Measurements from ENCODE around the gene MPO.

The MPO gene

GRCh38 chr17:58276423-58276822 is 4.3 kb downstream of the MPO start:
- peaks cover 50% of the 10 kb centered on the region for H3K27me3 Mint-ChIP-seq
- no peak for ATAC-seq (replicated peaks; ENCODE audit: extremely low read depth, poor library complexity, severe bottlenecking)
- H3K4me1 Mint-ChIP-seq, result no peaks in the 10 kb centered on the region

DNA sequence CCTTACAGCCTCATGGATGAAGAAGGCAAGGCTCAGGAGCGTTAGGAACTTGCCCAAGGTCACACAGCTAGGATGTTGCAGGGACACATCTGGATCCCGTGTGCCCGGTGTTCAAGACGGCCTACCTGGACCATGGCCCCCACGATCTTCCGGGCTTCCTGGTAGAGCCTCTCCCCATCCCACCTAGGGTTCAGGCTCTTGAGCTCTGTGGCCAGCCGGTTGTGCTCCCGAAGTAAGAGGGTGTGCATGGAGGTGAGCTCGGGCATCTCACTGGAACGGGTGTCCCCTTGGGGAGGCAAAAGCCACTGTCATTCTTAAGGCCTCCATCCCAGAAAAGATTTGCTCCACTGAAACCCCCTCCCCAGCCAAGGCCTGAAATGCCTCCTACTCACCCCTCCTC is 5.3 kb downstream of the MPO start:
- Mint-ChIP-seq H3K9me3 (no peaks in the 10 kb centered on the region), H3K36me3 (ENCODE audit: insufficient read depth) (no peaks in the 10 kb centered on the region), H3K4me3 (no peak overlapping the region), H3K27ac (ENCODE audit: low read depth) (no peak overlapping the region), H3K27me3 (peaks cover 49% of the 10 kb centered on the region), H3K4me1 (no peaks in the 10 kb centered on the region)
- DNase-seq (ENCODE audit: low spot score in 2 of 2) (no peak), ATAC-seq (replicated peaks; ENCODE audit: extremely low read depth, poor library complexity, severe bottlenecking) (no peak)

More at GRCh38 chr17:58276423-58276822, 4.3 kb downstream of the MPO start:
- H3K4me3 Mint-ChIP-seq, result no peak overlapping the region
- H3K36me3 Mint-ChIP-seq (ENCODE audit: insufficient read depth), result no peaks in the 10 kb centered on the region
- no peak overlapping the region for H3K27ac Mint-ChIP-seq (ENCODE audit: low read depth)
- H3K9me3 Mint-ChIP-seq, result no peaks in the 10 kb centered on the region
- no peak for DNase-seq (ENCODE audit: low spot score in 2 of 2)

DNA sequence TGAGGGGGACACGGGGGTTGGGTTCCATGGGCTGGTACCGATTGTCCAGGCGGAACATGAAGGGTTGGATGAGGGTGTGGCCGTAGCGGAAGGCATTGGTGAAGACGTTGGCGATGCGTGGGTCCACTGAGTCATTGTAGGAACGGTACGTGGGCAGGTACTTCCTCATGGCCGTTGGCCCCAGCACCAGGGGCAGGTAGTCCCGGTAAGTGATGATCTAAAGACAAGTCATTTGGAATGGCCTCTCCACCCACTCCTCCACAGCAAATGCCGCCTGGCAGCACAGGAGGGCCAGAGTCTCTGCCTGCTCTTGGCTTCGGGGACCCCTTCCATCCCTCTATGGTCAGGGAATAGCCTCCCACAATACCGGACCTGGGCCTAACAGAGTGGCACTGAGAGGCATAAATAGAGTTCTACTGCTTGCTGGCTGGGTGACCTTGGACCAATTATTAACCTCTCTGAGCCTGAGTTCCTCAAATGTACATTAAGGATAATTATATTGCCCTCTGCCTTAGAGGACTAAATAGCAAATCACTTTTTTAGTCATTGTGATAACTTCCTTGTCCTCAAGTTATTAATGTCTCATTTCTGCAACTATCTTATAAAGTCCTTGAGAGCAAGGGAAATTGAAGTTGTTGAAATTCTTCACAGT is 7.2 kb downstream of the MPO start:
- no peaks in the 10 kb centered on the region for H3K9me3 Mint-ChIP-seq
- H3K36me3 Mint-ChIP-seq (ENCODE audit: insufficient read depth), result no peaks in the 10 kb centered on the region
- ATAC-seq (replicated peaks; ENCODE audit: extremely low read depth, poor library complexity, severe bottlenecking) (no peak), DNase-seq (ENCODE audit: low spot score in 2 of 2) (no peak)
- H3K4me1 Mint-ChIP-seq, result no peaks in the 10 kb centered on the region
- H3K27me3 Mint-ChIP-seq, result peaks cover 34% of the 10 kb centered on the region
- no peak overlapping the region for H3K27ac Mint-ChIP-seq (ENCODE audit: low read depth)
- H3K4me3 Mint-ChIP-seq, result no peak overlapping the region

- peaks cover 38% of the 10 kb centered on the region for H3K27me3 Mint-ChIP-seq
- ATAC-seq (replicated peaks; ENCODE audit: extremely low read depth, poor library complexity, severe bottlenecking) (no peak), DNase-seq (ENCODE audit: low spot score in 2 of 2) (no peak)
- no peaks in the 10 kb centered on the region for H3K4me1 Mint-ChIP-seq
- H3K9me3 Mint-ChIP-seq, result no peaks in the 10 kb centered on the region
- no peak overlapping the region for H3K4me3 Mint-ChIP-seq
- no peaks in the 10 kb centered on the region for H3K36me3 Mint-ChIP-seq (ENCODE audit: insufficient read depth)
- H3K27ac Mint-ChIP-seq (ENCODE audit: low read depth), result no peak overlapping the region
Measured at GRCh38 chr17:58272367-58273280, 8.1 kb downstream of the MPO start.

- H3K4me1 Mint-ChIP-seq, result no peaks in the 10 kb centered on the region
- peaks cover 49% of the 10 kb centered on the region for H3K27me3 Mint-ChIP-seq
- H3K9me3 Mint-ChIP-seq, result no peaks in the 10 kb centered on the region
- H3K36me3 Mint-ChIP-seq (ENCODE audit: insufficient read depth), result no peaks in the 10 kb centered on the region
- H3K27ac Mint-ChIP-seq (ENCODE audit: low read depth), result no peak overlapping the region
- no peak for DNase-seq (ENCODE audit: low spot score in 2 of 2)
- H3K4me3 Mint-ChIP-seq, result no peak overlapping the region
- no peak for ATAC-seq (replicated peaks; ENCODE audit: extremely low read depth, poor library complexity, severe bottlenecking)
Measured at GRCh38 chr17:58271216-58271931, 9.4 kb downstream of the MPO start.

- DNase-seq (ENCODE audit: low spot score in 2 of 2) (peak in 1 of 2 donors; percentile 7), ATAC-seq (replicated peaks; ENCODE audit: extremely low read depth, poor library complexity, severe bottlenecking) (no peak)
- H3K9me3 Mint-ChIP-seq, result no peaks in the 10 kb centered on the region
- H3K36me3 Mint-ChIP-seq (ENCODE audit: insufficient read depth), result no peaks in the 10 kb centered on the region
- H3K4me3 Mint-ChIP-seq, result no peak overlapping the region
- no peak overlapping the region for H3K27ac Mint-ChIP-seq (ENCODE audit: low read depth)
- peaks cover 56% of the 10 kb centered on the region for H3K27me3 Mint-ChIP-seq
- no peaks in the 10 kb centered on the region for H3K4me1 Mint-ChIP-seq
Measured at GRCh38 chr17:58270476-58271215, 10.1 kb downstream of the MPO start.

DNA sequence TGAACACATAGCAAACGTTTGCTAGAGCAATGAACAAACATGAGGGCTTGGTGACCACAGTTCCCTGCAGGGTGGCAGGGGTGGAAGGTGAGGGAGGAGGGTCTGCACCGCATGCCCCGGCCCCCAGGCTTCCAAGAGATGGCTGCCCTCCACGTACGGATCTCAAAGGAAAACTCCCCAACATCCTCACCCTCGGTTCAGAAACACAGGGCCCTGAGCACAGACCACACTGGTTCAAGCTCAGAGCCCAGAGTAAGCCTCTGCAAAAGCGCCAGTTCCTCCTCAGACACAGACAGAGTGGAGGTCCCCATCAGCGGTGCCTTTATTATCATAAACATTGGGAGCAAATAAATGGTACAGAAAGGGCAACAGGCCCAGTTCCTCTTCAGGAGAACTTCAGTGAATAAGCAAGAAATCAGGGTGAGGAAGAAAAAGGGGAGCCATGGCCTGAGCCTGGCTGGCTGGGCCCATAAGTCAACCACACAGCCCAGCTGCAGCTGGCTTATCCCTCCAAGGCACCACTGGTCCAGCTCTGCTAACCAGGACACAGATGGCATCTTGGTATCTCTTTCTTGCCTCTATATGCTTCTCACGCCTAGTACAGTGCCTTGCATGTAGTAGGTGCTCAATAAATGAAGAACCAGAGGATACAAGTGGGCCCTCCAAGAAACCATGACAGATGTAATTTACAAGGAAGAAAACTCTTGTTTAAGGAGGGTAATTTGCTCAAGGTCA is 11.0 kb downstream of the MPO start:
- Mint-ChIP-seq H3K36me3 (ENCODE audit: insufficient read depth) (no peaks in the 10 kb centered on the region), H3K27ac (ENCODE audit: low read depth) (no peak overlapping the region), H3K27me3 (peaks cover 65% of the 10 kb centered on the region), H3K4me3 (no peak overlapping the region), H3K4me1 (no peaks in the 10 kb centered on the region), H3K9me3 (no peaks in the 10 kb centered on the region)
- DNase-seq (ENCODE audit: low spot score in 2 of 2) (peak in 1 of 2 donors; percentile 8), ATAC-seq (replicated peaks; ENCODE audit: extremely low read depth, poor library complexity, severe bottlenecking) (no peak)

DNA sequence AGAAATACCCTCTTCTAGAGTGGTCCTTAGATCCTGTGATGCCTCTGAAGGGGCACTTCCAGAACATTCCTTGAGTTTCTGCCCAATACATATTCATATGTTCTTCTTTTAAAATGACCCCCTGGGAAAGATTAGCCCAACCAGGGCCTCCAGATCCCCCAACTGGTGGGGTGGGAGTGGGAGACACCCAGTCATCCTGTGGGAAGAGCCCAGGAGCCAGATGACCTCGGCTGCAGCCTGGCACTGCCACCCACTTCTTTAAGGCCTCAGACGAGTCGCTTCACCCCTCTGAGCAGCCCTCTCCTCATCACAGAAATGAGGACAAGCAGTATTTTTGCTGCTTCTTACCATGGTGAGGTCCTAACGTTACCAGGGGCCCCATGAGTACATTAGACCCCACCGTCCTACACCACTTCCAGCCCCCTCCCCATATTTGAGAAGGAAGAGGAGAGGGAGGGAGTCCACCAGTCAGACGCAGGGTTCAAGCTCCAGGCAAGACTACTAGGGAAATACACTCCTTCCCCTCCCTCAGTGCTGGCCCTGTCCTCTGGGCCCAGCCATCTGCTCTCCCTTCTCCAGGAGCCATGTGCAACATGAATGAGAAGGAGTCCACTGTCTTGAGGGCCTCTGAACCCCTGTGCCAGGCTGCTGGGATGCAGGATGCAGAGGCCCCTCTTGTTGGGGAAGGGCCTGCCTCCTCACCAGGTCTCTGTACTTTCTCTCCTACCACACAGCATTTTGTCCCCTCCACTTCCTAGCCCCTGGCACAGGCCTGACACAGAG is 11.8 kb downstream of the MPO start:
- Mint-ChIP-seq H3K27me3 (peaks cover 65% of the 10 kb centered on the region), H3K4me3 (no peak overlapping the region), H3K9me3 (no peaks in the 10 kb centered on the region), H3K4me1 (no peaks in the 10 kb centered on the region), H3K36me3 (ENCODE audit: insufficient read depth) (peaks cover 2% of the 10 kb centered on the region), H3K27ac (ENCODE audit: low read depth) (no peak overlapping the region)
- DNase-seq (ENCODE audit: low spot score in 2 of 2), result no peak
- no peak for ATAC-seq (replicated peaks; ENCODE audit: extremely low read depth, poor library complexity, severe bottlenecking)

DNA sequence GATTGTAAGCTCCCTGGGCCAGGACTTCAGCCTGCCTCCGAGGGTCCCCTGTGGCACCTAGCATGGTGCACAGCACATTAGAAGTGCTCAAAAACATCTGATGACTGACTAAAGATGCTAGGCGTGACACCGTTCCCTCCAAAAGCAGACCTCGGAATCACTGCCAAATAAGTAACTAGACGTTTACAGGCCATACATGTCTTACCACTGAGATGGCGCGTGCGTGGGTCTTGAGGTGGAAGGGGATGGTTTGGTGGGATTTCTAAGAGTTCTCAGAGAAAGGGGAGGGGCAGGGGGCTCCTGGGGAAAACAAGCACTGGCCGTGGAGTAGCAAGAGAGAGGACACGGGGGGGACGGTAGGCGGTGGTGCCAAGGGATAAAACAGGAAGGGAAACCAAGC is 12.4 kb downstream of the MPO start:
- peak in 1 of 2 donors; percentile 8 for DNase-seq (ENCODE audit: low spot score in 2 of 2)

GRCh38 chr17:58267347-58268324 is 13.1 kb downstream of the MPO start:
- Mint-ChIP-seq H3K4me1 (no peaks in the 10 kb centered on the region), H3K27ac (ENCODE audit: low read depth) (no peak overlapping the region)

More for the DNA sequence above, 12.4 kb downstream of the MPO start:
- ATAC-seq (replicated peaks; ENCODE audit: extremely low read depth, poor library complexity, severe bottlenecking), result no peak
- H3K4me3 Mint-ChIP-seq, result no peak overlapping the region
- no peak overlapping the region for H3K27ac Mint-ChIP-seq (ENCODE audit: low read depth)
- no peaks in the 10 kb centered on the region for H3K4me1 Mint-ChIP-seq
- H3K27me3 Mint-ChIP-seq, result peaks cover 66% of the 10 kb centered on the region
- no peaks in the 10 kb centered on the region for H3K9me3 Mint-ChIP-seq
- H3K36me3 Mint-ChIP-seq (ENCODE audit: insufficient read depth), result peaks cover 2% of the 10 kb centered on the region

More at GRCh38 chr17:58267347-58268324, 13.1 kb downstream of the MPO start:
- ATAC-seq (replicated peaks; ENCODE audit: extremely low read depth, poor library complexity, severe bottlenecking) (no peak), DNase-seq (ENCODE audit: low spot score in 2 of 2) (peak in 1 of 2 donors; percentile 10)
- H3K4me3 Mint-ChIP-seq, result no peak overlapping the region
- H3K9me3 Mint-ChIP-seq, result no peaks in the 10 kb centered on the region
- H3K27me3 Mint-ChIP-seq, result peaks cover 66% of the 10 kb centered on the region
- peaks cover 2% of the 10 kb centered on the region for H3K36me3 Mint-ChIP-seq (ENCODE audit: insufficient read depth)

Data from central memory CD8-positive, alpha-beta T cell (primary cell).